Measurements from ENCODE around the gene SMURF1. TPM values are rescaled to one million over a fixed set of nuclear protein-coding genes. Genes with fewer than 3 reads are reported as not detected.

Gene SMURF1
- total and polyA plus RNA-seq, 2 of the 4 experiments (the other 2 are of a cell fraction): 13.4 to 20.3 TPM

DNA sequence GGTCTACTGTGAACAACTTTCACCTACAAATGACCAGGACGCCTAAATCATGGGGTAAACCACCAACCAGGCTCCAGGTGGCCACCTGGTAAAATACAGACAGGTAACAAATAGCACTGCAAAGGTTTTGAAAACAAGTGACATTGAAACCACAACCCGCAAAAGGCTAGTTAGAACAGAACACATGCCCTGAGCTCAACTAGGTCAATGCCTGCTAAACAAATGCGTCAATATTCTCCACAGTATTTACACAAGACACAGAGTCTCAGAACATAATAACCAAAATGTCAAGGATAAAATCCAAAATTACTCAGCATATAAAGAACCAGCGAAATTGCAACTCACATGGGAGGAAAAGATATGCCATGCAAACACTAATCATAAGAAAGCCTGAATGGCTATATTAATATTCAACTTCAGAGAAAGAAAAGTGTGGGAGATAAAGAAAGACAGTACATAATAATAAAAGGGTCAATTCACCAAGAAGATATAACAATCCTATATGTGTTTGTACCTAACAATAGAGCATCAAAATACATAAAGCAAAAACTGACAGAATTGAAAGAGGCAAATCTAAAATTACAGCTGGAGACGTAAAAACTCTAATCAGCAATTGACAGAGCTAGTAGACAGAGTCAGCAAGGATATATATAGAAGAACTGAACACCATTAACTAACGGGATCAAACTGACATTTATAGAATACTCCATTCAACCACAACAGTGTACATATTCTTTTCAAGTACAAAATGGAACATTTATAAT is 47.6 kb downstream of the SMURF1 start (continued):
- TF ChIP-seq, protein P1, sequence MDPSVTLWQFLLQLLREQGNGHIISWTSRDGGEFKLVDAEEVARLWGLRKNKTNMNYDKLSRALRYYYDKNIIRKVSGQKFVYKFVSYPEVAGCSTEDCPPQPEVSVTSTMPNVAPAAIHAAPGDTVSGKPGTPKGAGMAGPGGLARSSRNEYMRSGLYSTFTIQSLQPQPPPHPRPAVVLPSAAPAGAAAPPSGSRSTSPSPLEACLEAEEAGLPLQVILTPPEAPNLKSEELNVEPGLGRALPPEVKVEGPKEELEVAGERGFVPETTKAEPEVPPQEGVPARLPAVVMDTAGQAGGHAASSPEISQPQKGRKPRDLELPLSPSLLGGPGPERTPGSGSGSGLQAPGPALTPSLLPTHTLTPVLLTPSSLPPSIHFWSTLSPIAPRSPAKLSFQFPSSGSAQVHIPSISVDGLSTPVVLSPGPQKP (IDR thresholded peaks at IDR 0.05; ENCODE audit: borderline replicate concordance, low read depth, low read length): no peak

GRCh38 chr7:99095698-99096097 is 48.2 kb downstream of the SMURF1 start:
- no peak overlapping the region for H3K4me3 ChIP-seq (ENCODE audit: insufficient read depth, low read depth, low read length)
- H3K27ac ChIP-seq (ENCODE audit: insufficient read depth, low read length): peak overlapping the region; percentile 63; the same call in 1 of the 2 replicates
- no peaks in the 10 kb centered on the region for H3K27me3 ChIP-seq (ENCODE audit: control insufficient read depth, insufficient read depth, low read length)
- no peak overlapping the region for H3K14ac ChIP-seq (replicated peaks; ENCODE audit: low read depth, low read length)
- no peak overlapping the region for H2BK20ac ChIP-seq (ENCODE audit: low read depth, low read length)
- no TSS peak for BruUV-seq (replicated peaks)
- TF ChIP-seq SMC3 (IDR thresholded peaks at IDR 0.05; ENCODE audit: low read depth, low read length) (no peak), CEBPB (IDR thresholded peaks at IDR 0.05; ENCODE audit: low read depth, low read length) (no peak), CHD1 (IDR thresholded peaks at IDR 0.05; ENCODE audit: low read depth, low read length) (no peak), RAD21 (IDR thresholded peaks at IDR 0.05; ENCODE audit: low read length) (no peak), MAZ (IDR thresholded peaks at IDR 0.05; ENCODE audit: borderline replicate concordance, low read depth, low read length) (no peak), NFE2L2 (IDR thresholded peaks at IDR 0.05; ENCODE audit: low read depth, low read length) (no peak), MXI1 (IDR thresholded peaks at IDR 0.05; ENCODE audit: borderline replicate concordance, low read depth, low read length) (no peak), MAFK (IDR thresholded peaks at IDR 0.05; ENCODE audit: low read depth, low read length) (no peak), RCOR1 (IDR thresholded peaks at IDR 0.05; ENCODE audit: insufficient replicate concordance, low read length) (no peak)
- TF ChIP-seq, protein P1 (IDR thresholded peaks at IDR 0.05; ENCODE audit: borderline replicate concordance, low read depth, low read length): no peak
- TF ChIP-seq, protein P2, sequence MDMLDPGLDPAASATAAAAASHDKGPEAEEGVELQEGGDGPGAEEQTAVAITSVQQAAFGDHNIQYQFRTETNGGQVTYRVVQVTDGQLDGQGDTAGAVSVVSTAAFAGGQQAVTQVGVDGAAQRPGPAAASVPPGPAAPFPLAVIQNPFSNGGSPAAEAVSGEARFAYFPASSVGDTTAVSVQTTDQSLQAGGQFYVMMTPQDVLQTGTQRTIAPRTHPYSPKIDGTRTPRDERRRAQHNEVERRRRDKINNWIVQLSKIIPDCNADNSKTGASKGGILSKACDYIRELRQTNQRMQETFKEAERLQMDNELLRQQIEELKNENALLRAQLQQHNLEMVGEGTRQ (IDR thresholded peaks at IDR 0.05; ENCODE audit: low read depth, low read length): no peak
- no peak overlapping the region for H2BK5ac ChIP-seq (ENCODE audit: low read depth, low read length, poor library complexity, severe bottlenecking)
- H4K8ac ChIP-seq (ENCODE audit: low read depth in 2 of 2, low read length in 2 of 2): no peak overlapping the region
- peak overlapping the region; percentile 27; the same call in 1 of the 2 replicates for H3K4me2 ChIP-seq (ENCODE audit: low read depth, low read length)
- H3K9ac ChIP-seq (ENCODE audit: low read depth, low read length): no peak overlapping the region
- H3K23ac ChIP-seq (ENCODE audit: low read depth, low read length): peak overlapping the region; percentile 33; the same call in 1 of the 2 replicates
- H2AFZ ChIP-seq (replicated peaks; ENCODE audit: low read length, poor library complexity): no peak overlapping the region
- H3K9me3 ChIP-seq (ENCODE audit: control insufficient read depth, insufficient read depth, low read length): peaks cover 4% of the 10 kb centered on the region; the same call in 1 of the 2 replicates
- H4K91ac ChIP-seq (ENCODE audit: insufficient read depth, low read depth, low read length): no peak overlapping the region
- dilution Hi-C loops (cut with HindIII; ENCODE audit: low sequenced_read_pairs, unreplicated experiment): no loop called here
- ChIA-PET POLR2A (ENCODE audit: unreplicated experiment) (no interaction called here), CTCF (no interaction called here)
- no peak overlapping the region for H3K56ac ChIP-seq (ENCODE audit: extremely low read depth, insufficient read depth, low read length)
- H2AK9ac ChIP-seq (replicated peaks; ENCODE audit: low read depth, low read length, poor library complexity): peak overlapping the region; percentile 33
- peaks cover 62% of the 10 kb centered on the region for H4K20me1 ChIP-seq (ENCODE audit: insufficient read depth, low read length)
- no peak overlapping the region; the same call in 1 of the 2 replicates for H2AK5ac ChIP-seq (ENCODE audit: low read depth, low read length)
- in situ Hi-C loops (cut with MboI; ENCODE audit: low sequenced_read_pairs): no loop called here
- peaks cover 15% of the 10 kb centered on the region for H3K9me1 ChIP-seq (ENCODE audit: insufficient read depth, low read length)
- H2BK120ac ChIP-seq (ENCODE audit: low read depth, low read length): no peak overlapping the region
- H3K4me1 ChIP-seq (ENCODE audit: control insufficient read depth, insufficient read depth, low read length): peaks cover 10% of the 10 kb centered on the region
- peaks cover 39 to 75% of the 10 kb centered on the region in 2 experiments for H3K79me1 ChIP-seq (ENCODE audit: low read depth in 1 of 2, low read length in 2 of 2)
- intact Hi-C loops (cut with micrococcal nuclease): no loop called here
- ATAC-seq (ENCODE audit: low read depth) (no peak; the same call in 1 of the 2 replicates), DNase-seq (peak; percentile 16)
- H3K4ac ChIP-seq (ENCODE audit: low read depth, low read length): no peak overlapping the region
- no CpG with 5 or more reads among the region's 3 CpGs for WGBS, 2 experiments (ENCODE audit: extremely low coverage in 2 of 2, insufficient read length in 1 of 2)
- H3K36me3 ChIP-seq (ENCODE audit: control insufficient read depth, insufficient read depth, low read length): peaks cover 3% of the 10 kb centered on the region
- 0 out of 2 replicates have a peak overlapping the region, but pooled peaks have one; percentile 17 for H4K5ac ChIP-seq (ENCODE audit: low read depth, low read length)
- H2BK15ac ChIP-seq (ENCODE audit: low read depth, low read length): no peak overlapping the region
- H3K18ac ChIP-seq (ENCODE audit: low read depth, low read length): peak overlapping the region; percentile 51; the same call in 1 of the 2 replicates
